ENCODE results near the gene SDHAF4.
"Not testable (repeated sequence)": the region's sequence is repeated elsewhere in the genome, so short reads cannot be mapped to it uniquely, and the experiment has no call there.

SDHAF4 gene

GRCh38 chr6:70592391-70593117 lies 25.8 kb downstream of the SDHAF4 start:
- no peak for DNase-seq (ENCODE audit: low spot score)

- no peak for DNase-seq (ENCODE audit: low spot score)
Measured at GRCh38 chr6:70593118-70593486, 26.4 kb downstream of the SDHAF4 start.

GRCh38 chr6:70599187-70599586 lies 32.5 kb downstream of the SDHAF4 start:
- DNase-seq (ENCODE audit: low spot score), result no peak

DNA sequence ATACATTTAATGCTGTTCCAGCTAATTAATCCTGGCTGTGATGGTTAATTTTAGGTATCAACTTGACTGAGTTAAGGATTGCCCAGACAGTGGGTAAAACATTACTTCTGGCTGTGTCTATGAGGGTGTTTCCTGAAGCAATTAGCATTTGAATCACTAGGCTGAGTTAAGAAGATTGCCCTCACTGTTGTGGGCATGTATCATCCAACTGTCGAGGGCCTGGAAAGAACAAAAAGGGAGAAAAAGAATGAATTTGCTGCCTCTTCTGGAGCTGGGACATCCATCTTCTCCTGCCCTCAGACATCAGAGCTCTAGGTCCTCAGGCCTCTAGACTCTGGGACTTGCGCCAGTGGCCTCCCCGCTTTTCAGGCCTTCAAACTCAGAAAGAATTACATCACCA lies 34.3 kb downstream of the SDHAF4 start:
- DNase-seq (ENCODE audit: low spot score), result no peak

DNA sequence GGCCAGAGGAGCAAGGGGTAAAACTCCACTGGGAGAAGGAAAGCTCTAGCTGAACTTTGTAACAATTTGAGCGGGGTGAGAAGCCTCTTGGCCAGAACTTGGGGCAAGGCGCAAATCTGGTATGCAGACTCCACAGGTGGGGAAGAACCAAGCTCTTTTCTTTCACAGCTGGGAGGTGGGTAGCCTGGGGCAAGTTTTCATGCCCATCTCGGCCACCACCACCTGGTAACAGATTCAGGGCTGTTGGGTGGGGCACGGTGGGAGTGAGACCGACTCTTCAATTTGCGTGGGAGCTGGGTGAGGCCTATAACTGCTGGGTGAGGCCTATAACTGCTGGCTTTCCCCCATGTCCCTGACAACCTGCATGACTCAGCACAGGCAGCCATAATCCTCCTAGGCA lies 37.5 kb downstream of the SDHAF4 start:
- no peak for DNase-seq (ENCODE audit: low spot score)

- not testable (repeated sequence) for DNase-seq (ENCODE audit: low spot score)
Measured at GRCh38 chr6:70607371-70607770, 40.6 kb downstream of the SDHAF4 start.

GRCh38 chr6:70609181-70609580 lies 42.5 kb downstream of the SDHAF4 start:
- not testable (repeated sequence) for DNase-seq (ENCODE audit: low spot score)

DNA sequence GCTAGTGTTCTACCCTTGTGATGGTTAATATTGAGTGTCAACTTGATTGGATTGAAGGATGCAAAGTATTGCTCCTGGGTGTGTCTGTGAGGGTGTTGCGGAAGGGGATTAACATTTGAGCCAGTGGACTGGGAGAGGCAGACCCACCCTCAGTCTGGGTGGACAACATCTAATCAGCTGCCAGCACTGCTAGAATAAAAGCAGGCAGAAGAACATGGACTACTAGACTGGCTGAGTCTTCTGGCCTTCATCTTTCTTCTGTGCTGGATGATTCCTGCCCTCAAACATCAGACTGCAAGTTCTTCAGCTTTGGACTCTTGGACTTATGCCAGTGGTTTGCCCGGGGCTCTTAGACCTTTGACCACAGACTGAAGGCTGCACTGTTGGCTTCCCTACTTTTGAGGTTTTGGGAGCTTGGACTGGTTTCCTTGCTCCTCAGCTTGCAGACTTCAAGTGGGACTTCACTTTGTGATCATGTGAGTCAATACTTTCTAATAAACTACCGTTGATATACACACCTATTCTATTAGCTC lies 50.1 kb downstream of the SDHAF4 start:
- DNase-seq (ENCODE audit: low spot score), result no peak

GRCh38 chr6:70620746-70621145 lies 54.0 kb downstream of the SDHAF4 start:
- DNase-seq (ENCODE audit: low spot score), result no peak

DNA sequence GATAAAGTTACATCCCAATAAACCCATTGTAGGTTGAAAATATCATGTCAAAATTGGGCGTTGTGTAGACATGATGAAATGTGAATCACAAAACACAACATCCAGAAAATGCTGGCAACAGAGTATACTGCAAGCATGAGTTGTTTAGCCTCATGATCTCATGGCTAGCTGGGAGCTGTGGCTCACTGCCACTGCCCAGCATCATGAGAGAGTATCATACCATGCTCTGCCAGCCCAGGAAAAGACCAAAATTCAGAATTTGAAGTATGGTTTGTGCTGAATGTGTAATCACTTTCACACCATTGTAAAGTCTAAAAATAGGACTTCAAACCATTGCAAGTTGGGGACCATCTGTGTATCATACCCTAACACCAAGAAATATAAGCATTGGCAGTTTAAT lies 55.7 kb downstream of the SDHAF4 start:
- DNase-seq (ENCODE audit: low spot score), result no peak

- DNase-seq (ENCODE audit: low spot score), result no peak
Measured at GRCh38 chr6:70625436-70625835, 58.7 kb downstream of the SDHAF4 start.

DNA sequence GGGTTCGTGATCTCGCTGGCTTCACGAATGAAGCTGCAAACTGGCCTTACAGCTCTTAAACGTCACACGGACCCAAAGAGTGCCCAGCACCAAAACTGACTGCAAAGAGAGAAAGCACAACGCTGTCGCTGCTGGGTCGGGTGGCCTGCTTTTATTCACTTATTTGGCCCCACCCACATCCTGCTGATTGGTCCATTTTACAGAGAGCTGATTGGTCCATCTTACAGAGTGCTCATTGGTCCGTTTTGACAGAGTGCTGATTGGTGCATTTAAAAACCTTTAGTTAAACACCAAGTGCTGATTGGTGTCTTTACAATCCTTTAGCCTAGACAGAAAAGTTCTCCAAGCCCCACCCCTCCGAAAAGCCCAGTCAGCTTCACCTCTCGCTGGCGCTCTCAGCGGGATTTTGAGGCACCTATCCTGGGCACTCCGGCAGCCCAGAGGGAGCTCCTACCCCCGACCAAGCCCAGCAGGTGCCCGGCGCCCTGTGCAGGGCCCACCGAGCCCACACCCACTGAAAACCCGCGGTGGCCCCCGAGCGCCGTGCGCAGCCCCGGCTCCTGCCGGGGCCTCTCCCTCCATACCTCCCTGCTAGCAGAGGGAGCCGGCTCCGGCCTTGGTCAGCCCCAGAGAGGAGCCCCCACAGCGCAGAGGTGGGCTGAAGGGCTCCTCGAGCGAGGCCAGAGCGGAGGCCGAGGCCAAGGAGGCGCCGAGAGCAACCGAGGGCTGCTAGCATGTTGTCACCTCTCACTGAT lies 60.9 kb downstream of the SDHAF4 start:
- DNase-seq (ENCODE audit: low spot score), result no peak

GRCh38 chr6:70629929-70630328 lies 63.2 kb downstream of the SDHAF4 start:
- no peak for DNase-seq (ENCODE audit: low spot score)

GRCh38 chr6:70633870-70634269 lies 67.1 kb downstream of the SDHAF4 start:
- DNase-seq (ENCODE audit: low spot score), result no peak

GRCh38 chr6:70636596-70636995 lies 69.9 kb downstream of the SDHAF4 start:
- no peak for DNase-seq (ENCODE audit: low spot score)

- no peak for DNase-seq (ENCODE audit: low spot score)
Measured at GRCh38 chr6:70638468-70638867, 71.7 kb downstream of the SDHAF4 start.
